GM19193 (cell line): ENCODE measurements around the gene ADAMTSL1.

ENCODE experiments used
- POLR2A ChIP-seq: IDR thresholded peaks from 4 replicates; pipeline ENCODE4 v1.6.1; 2011; ENCODE audit not compliant: insufficient read depth, insufficient read length; ENCODE audit errors: extremely low read depth

The ADAMTSL1 gene

DNA sequence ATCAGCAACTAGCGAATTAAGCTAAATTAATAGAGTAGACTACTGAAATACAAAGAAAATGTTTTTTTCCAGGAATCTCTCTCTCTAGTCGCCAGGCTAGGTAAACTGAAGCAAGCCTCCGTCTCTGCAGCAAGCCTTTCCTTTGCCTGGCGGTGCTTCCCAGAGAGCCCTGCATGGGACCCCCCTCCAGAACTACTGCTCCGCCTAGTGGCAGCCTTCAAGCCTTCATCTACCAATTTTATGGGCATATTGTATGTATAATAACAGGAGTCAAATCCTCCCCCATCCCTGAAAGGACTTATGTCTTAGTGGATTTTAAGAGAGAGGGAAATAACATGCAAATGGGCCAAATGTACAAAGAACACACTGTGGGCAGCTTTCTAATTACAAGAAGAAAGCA lies 317.1 kb downstream of the ADAMTSL1 start:
- TF ChIP-seq POLR2A: no peak

DNA sequence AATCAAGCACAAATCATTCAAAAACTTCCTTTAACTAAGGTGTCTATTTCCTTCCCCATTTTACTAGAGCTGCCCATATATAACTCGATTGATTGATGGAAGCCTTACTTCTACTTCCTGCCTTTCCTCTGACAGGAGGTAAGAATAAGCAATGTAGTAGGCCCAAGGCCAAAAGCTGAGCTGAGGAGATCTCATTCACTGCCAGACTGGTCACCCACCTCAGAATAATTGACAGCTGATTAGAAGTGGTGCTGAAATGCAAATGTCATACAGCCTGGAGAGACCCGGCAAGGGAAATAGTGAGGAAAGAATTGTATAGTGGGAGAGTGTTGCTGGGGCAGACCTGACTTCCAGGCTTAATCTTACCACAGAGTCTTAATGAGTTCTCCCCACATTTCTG lies 319.2 kb downstream of the ADAMTSL1 start:
- no peak for TF ChIP-seq POLR2A

GRCh38 chr9:18795947-18796671 lies 322.2 kb downstream of the ADAMTSL1 start:
- TF ChIP-seq POLR2A: no peak

DNA sequence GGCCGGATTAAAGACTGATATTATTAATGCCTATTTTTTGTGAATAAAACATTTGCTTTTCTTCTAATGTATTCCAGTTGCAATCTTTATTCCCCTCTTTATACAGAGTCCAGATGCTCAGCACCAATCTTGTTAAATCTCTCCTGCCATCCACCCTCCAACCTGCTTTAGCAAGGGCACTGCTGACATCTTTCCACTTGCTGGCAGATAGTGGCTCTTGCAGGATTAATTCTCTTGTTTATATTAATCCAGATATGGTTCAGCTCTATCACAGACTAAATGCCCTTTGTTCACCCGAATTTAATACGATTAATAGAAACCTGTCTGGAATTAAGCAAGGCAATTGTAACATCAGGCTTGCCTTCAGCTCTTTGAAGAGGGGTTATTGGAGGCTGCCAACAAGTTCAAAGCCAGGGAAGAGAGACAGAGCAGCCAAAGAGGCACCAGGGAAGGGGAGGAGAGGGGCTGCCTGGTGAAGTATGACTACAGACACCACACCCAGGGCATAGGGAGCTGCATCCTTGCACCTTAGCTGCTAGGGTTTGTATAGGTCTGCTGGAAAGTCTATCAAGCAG lies 322.8 kb downstream of the ADAMTSL1 start:
- TF ChIP-seq POLR2A: no peak

- no peak for TF ChIP-seq POLR2A
Observed at GRCh38 chr9:18798106-18798505, 324.2 kb downstream of the ADAMTSL1 start.

GRCh38 chr9:18798508-18799290 lies 324.7 kb downstream of the ADAMTSL1 start:
- no peak for TF ChIP-seq POLR2A

DNA sequence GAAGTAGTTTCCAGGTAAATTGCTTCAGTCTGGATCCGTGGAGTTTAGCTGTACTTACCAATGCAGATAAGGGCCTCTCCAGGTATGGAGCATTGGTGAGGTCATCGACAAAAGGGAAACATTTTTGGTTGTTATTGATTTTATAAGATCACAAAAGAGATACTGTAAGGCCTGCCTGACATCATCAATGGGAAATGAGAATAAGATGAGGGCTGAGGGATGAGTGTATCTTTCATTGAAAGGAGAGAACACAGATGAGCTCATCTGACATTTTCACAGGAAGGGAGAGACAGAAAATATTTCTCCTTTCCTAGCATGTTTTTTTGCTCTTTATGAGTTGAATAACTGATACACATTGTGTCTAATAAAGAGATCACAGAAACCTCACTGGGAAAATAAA lies 325.5 kb downstream of the ADAMTSL1 start:
- no peak for TF ChIP-seq POLR2A

GRCh38 chr9:18800579-18800978 lies 326.6 kb downstream of the ADAMTSL1 start:
- no peak for TF ChIP-seq POLR2A

- TF ChIP-seq POLR2A: no peak
Observed at GRCh38 chr9:18805386-18805785, 331.4 kb downstream of the ADAMTSL1 start.

DNA sequence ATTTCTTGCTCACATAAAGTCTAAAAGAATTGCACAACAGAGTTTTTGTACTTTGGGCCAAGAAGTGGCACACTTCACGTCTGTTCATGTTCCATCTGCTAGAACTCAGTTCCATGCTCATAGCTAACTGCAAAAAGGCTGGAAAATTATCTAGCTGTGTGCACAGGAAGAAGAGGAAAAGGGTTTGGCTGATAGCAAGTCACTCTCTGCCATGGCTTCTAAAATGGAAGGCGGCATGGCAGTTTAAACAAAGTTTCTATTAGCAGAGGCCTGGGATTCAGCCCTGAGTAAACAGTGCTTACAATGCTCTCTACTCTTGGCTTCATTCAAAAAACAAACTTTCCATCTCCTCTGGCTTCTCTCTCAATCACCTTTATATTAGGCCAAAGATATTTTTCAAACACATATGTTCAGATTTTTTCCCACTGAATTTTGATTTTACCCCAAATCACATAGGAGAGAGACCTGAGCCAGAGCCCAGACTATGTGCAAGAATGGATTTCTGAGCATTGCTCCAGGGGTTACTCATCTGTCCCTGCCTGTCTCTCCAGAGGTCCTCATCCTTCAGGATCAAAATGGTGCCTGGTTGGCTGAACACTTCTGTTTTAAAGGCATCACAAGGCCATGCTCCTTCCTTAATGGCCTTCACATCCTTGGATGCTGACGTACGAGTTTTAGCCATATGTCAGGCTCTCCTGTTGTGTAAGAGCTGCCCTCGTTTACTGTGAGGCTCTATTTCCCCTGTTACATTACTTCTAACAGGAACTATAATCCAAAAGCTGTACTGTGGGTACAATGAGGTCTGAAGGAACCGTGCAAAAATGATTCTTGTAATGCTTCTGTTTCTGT lies 332.5 kb downstream of the ADAMTSL1 start:
- TF ChIP-seq POLR2A: no peak

DNA sequence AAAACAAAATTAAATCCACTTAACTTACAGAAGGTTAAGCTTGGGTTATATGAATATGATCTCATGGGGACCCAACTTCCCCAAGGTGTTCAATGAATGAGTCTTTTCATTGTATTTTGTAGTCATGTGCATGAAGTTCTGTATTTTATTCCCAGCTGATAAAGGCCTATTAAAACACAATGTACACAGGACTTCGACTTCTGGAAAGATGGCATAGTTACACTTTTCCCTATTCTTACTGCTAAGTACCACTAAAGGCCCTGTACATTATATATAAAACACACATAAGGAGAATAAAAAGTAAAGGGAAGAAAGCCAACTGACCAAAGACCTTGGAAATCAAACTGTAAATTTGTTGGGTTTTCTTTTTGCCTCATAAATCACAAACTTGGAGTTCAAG lies 336.6 kb downstream of the ADAMTSL1 start:
- no peak for TF ChIP-seq POLR2A

DNA sequence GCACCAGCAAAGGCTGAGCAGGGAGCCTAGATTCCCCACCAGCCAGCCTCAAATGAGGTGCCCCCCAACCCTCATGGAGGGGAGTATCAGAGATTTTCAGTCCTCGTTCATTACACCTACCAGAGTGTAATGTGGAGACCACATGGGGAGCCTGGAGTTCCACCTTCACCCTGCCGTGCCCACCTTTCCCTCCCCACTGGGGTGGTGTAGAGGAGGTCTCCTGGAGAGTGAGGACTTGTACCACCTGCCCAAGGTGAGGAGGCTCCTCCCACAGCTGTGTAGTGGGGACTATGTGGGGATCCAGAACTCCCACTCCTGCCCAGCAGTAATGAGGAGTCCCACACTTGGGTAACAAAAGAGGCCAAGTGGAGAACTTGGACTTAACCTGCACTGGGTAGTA lies 337.2 kb downstream of the ADAMTSL1 start:
- TF ChIP-seq POLR2A: no peak

DNA sequence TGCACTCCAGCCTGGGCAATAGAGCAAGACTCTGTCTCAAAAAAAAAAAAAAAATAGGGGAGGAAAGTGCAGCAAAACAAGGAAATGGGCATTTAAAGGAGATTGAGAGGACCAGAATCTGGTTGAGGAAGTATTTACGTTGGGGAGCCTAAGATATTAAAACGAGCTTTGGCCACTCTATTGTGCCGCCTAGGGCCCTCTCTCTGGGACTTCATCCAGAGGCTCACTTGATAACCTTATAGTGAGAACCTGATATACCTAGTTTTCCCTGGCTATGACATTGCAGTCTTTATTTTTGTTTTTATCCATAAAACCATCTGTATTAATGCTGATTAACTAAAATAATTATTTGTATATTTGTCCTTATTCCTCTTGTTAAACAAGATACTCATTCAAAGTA lies 345.5 kb downstream of the ADAMTSL1 start:
- TF ChIP-seq POLR2A: no peak

DNA sequence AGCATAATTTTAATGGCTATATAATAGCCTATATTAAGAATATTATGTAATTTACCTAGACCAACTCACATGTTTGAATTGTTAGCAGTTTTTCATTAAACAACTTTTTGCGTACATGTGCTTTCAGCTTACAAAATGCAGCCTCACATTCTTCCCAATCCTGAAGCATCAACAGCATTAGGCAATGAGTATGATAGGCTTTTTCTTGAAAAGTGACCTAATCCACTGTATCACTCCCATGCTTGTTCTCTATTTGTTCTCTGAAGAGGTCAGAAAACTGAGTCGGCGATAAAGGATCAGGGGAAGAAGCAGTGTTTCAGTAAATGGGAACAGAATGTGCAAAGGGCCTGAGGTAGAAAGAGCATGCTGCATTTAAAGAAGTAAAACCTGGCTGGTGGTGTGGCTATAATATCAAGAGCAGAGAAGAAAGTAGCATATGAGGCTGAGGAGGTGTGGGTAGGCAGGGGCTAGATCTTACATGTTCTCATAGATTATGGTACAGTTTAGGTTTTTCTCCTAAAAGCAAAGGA lies 346.7 kb downstream of the ADAMTSL1 start:
- TF ChIP-seq POLR2A: no peak

DNA sequence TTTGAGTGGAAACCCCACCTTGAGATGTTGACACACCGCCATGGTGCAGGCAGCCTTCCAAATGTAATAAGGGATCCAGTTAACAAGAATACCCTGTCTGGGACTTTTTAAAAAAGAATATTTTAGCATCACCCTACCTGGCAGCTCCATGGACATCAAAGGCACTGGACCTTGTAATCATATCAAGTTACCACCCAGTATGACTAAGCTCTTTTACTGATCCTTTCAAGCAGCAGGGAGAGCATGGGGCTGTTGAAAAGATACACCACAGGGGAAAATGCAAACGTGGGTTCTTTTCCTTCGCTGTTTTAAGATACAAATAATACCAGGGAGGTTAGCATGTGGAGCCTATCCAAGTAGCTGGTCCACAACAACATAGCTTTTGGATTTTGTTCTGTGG lies 347.8 kb downstream of the ADAMTSL1 start:
- TF ChIP-seq POLR2A: no peak
